HEK293 (cell line): ENCODE data around the gene PLAC1.

Source experiments
- CTCF ChIP-seq: fragments of 450-650 bp; formaldehyde crosslinking; IDR thresholded peaks from 2 replicates; pipeline ENCODE4 v1.5.1; 2016; ENCODE audit warnings: missing biosample characterization, missing genetic modification characterization
- ZNF266 ChIP-seq: fragments of 450-650 bp; formaldehyde crosslinking; IDR thresholded peaks from 2 replicates; pipeline ENCODE4 v1.5.1; 2016; ENCODE audit warnings: missing biosample characterization, missing genetic modification characterization, low read depth
- ZNF274 ChIP-seq, 2 experiments: fragments of 200-500 bp in 1 of 2; fragments of 450-650 bp in 1 of 2; sonication (Bioruptor generic) in 1 of 2; formaldehyde crosslinking in 1 of 2; IDR thresholded peaks; 2 replicates each; pipeline versions ENCODE4 v1.5.1 to v1.6.1; 2014 to 2016; ENCODE audit warnings: borderline replicate concordance in 1 of 2, inconsistent platforms in 1 of 2, low read length in 1 of 2, missing biosample characterization in 1 of 2, missing genetic modification characterization in 1 of 2
- TF ChIP-seq, protein P1 (sequence below): fragments of 450-650 bp; formaldehyde crosslinking; IDR thresholded peaks from 2 replicates; pipeline ENCODE4 v1.5.1; 2017; ENCODE audit warnings: missing biosample characterization, missing genetic modification characterization

DNA sequence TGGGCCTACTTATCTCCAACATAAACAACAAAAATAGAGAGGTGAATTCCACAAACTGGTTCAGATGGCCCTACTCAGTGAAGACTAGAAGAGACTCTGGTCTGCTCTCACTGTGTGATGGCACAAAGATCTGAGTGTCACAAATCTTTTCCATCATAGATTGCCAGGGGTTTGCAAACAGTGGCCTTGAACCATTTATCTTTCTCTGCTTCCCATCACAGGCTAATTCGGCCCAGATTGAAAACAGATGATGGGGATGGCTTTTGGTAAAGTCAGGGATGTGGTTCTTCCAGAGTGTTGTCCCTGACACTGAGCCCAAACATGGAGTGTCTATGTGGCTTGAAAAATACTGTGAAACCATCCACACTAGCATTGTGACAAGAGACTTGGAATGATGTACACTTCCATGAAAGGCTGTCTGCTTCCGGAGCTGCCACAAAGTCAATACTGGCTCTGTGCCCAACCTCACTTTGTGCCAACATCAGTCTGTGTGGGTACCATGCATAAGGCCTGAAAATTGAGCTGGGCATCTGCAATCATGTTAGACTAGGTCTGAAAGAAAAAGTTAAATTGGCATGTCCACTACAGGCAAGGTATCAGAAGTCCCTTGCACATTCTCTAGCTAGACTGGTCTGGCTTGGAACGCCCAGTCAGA, 25.2 kb upstream of the PLAC1 start:
- TF ChIP-seq, protein P1, sequence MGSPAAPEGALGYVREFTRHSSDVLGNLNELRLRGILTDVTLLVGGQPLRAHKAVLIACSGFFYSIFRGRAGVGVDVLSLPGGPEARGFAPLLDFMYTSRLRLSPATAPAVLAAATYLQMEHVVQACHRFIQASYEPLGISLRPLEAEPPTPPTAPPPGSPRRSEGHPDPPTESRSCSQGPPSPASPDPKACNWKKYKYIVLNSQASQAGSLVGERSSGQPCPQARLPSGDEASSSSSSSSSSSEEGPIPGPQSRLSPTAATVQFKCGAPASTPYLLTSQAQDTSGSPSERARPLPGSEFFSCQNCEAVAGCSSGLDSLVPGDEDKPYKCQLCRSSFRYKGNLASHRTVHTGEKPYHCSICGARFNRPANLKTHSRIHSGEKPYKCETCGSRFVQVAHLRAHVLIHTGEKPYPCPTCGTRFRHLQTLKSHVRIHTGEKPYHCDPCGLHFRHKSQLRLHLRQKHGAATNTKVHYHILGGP (tag by site-specific recombination): no peak
- TF ChIP-seq ZNF266 (tag by site-specific recombination): no peak
- TF ChIP-seq CTCF: no peak
- TF ChIP-seq ZNF274 (IDR thresholded peaks at IDR 0.05; ENCODE audit: low read length): no peak
- no peak for TF ChIP-seq ZNF274 (tag by site-specific recombination; IDR thresholded peaks at IDR 0.05; ENCODE audit: borderline replicate concordance)
